B cell (primary cell): ENCODE data around the gene CAMKK2. TPM values are rescaled to one million over a fixed set of nuclear protein-coding genes. Genes with fewer than 3 reads are reported as not detected.

Experiments used
- ATAC-seq: fragments of 200-7000 bp; cut with Tn5 transposase; one replicate; pipeline ENCODE4 v1.10.0; 2021; ENCODE audit warnings: low read depth, mild to moderate bottlenecking, moderate number of reproducible peaks, moderate library complexity
- CTCF ChIA-PET: fragments of 350-600 bp; sonication (Branson Sonifier 250); formaldehyde crosslinking; loops from one replicate; lab custom pipeline; 2021; ENCODE audit warnings: antibody characterized with exemption, inconsistent platforms; lab: Charles Lee
- POLR2A ChIA-PET: fragments of 350-600 bp; sonication (Branson Sonifier 250); formaldehyde crosslinking; loops from one replicate; lab custom pipeline; 2021; ENCODE audit warnings: antibody characterized with exemption; lab: Charles Lee
- DNase-seq: peaks from one replicate; pipeline ENCODE4 v3.0.0; 2013
- H2AFZ ChIP-seq: 2 replicates; pipeline ENCODE4 v1.6.1; 2012; ENCODE audit warnings: mild to moderate bottlenecking, low read depth, low read length; ENCODE audit not compliant: insufficient read depth, poor library complexity, severe bottlenecking
- H3K27ac ChIP-seq, 2 donors: 1 replicate in 1 of 2; 2 replicates in 1 of 2; pipeline ENCODE4 v1.5.1; 2012 to 2013; ENCODE audit warnings: low read length in 2 of 2, mild to moderate bottlenecking in 2 of 2, moderate library complexity in 1 of 2
- H3K27me3 ChIP-seq, 4 experiments: fragments of 200-600 bp in 1 of 4; sonication (generic) in 1 of 4; replicated peaks in 1 of 4; 1 replicate in 2 of 4; 2 replicates in 2 of 4; pipeline versions ENCODE4 v1.6.1 to v1.7.0; 2013 to 2016; ENCODE audit warnings: low read length in 3 of 4, mild to moderate bottlenecking in 2 of 4, mixed read lengths in 1 of 4, moderate library complexity in 1 of 4; ENCODE audit not compliant: insufficient read depth in 4 of 4, control insufficient read depth in 3 of 4; ENCODE audit errors: control extremely low read depth in 1 of 4
- H3K36me3 ChIP-seq, 2 experiments: replicated peaks in 1 of 2; 1 replicate in 1 of 2; 2 replicates in 1 of 2; pipeline versions ENCODE4 v1.6.1 to v1.7.1; 2013; ENCODE audit warnings: low read length in 1 of 2; ENCODE audit not compliant: insufficient read depth in 2 of 2, control insufficient read depth in 1 of 2; ENCODE audit errors: control extremely low read depth in 1 of 2, extremely low read depth in 1 of 2
- H3K4me1 ChIP-seq, 2 donors: fragments of 200-600 bp in 1 of 2; sonication (generic) in 1 of 2; 1 replicate in 1 of 2; 2 replicates in 1 of 2; pipeline versions ENCODE4 v1.5.1 to v1.6.1; 2013 to 2017; ENCODE audit warnings: low read length in 2 of 2; ENCODE audit not compliant: control insufficient read depth in 2 of 2, insufficient read depth in 2 of 2
- H3K4me2 ChIP-seq: replicated peaks from 2 replicates; pipeline ENCODE3; 2012; ENCODE audit warnings: mild to moderate bottlenecking, low read depth, low read length; ENCODE audit not compliant: poor library complexity, severe bottlenecking
- H3K4me3 ChIP-seq, 5 experiments: fragments of 200-600 bp in 1 of 5; sonication (generic) in 1 of 5; 1 replicate in 3 of 5; 2 replicates in 2 of 5; pipeline versions ENCODE4 v1.5.1 to v1.7.0; 2011 to 2016; ENCODE audit warnings: low read length in 4 of 5, mild to moderate bottlenecking in 4 of 5, low read depth in 2 of 5, control low read depth in 1 of 5, moderate library complexity in 1 of 5; ENCODE audit not compliant: insufficient read depth in 1 of 5; ENCODE audit errors: control extremely low read depth in 1 of 5, extremely low read depth in 1 of 5
- H3K79me2 ChIP-seq: fragments of 200-600 bp; sonication (generic); one replicate; pipeline ENCODE4 v1.6.0; 2016; ENCODE audit warnings: low read length; ENCODE audit not compliant: control insufficient read depth, insufficient read depth
- H3K9ac ChIP-seq: fragments of 200-600 bp; sonication (generic); 2 replicates; pipeline ENCODE4 v1.6.1; 2017; ENCODE audit warnings: mild to moderate bottlenecking, low read length, moderate library complexity
- H3K9me3 ChIP-seq, 3 donors: one replicate each; pipeline versions ENCODE4 v1.6.1 to v1.7.1; 2013; ENCODE audit warnings: low read length in 2 of 3; ENCODE audit not compliant: control insufficient read depth in 2 of 3, insufficient read depth in 1 of 3; ENCODE audit errors: control extremely low read depth in 1 of 3
- H4K20me1 ChIP-seq: 2 replicates; pipeline ENCODE4 v1.6.0; 2012; ENCODE audit warnings: mild to moderate bottlenecking, low read length; ENCODE audit not compliant: insufficient read depth, control insufficient read depth, poor library complexity, severe bottlenecking
- H3K27ac Mint-ChIP-seq: one replicate; pipeline ENCODE4 v1.8.0; 2021; ENCODE audit warnings: mixed read lengths
- H3K27me3 Mint-ChIP-seq: one replicate; pipeline ENCODE4 v1.8.0; 2021; ENCODE audit warnings: mixed read lengths
- H3K4me1 Mint-ChIP-seq: one replicate; pipeline ENCODE4 v1.8.0; 2021; ENCODE audit warnings: mixed read lengths
- H3K4me3 Mint-ChIP-seq: one replicate; pipeline ENCODE4 v1.8.0; 2021; ENCODE audit warnings: mixed read lengths
- H3K9me3 Mint-ChIP-seq: one replicate; pipeline ENCODE4 v1.8.0; 2022; ENCODE audit warnings: mixed read lengths; ENCODE audit not compliant: insufficient read depth
- CTCF ChIP-seq: fragments of 200-600 bp; IDR thresholded peaks from one replicate; pipeline ENCODE4 v1.8.0; 2022; ENCODE audit warnings: antibody characterized with exemption, mild to moderate bottlenecking
- EZH2 ChIP-seq: IDR thresholded peaks from 2 replicates; pipeline ENCODE4 v1.6.1; 2012; ENCODE audit warnings: borderline replicate concordance, low read depth, mild to moderate bottlenecking, moderate library complexity, low read length; ENCODE audit not compliant: insufficient read depth, poor library complexity, severe bottlenecking
- WGBS: methylation state at CpG from one replicate; pipeline ENCODE4 v1.1.5; 2013; ENCODE audit warnings: missing lambda C conversion rate; ENCODE audit not compliant: insufficient coverage; 5-methylcytosine and 5-hydroxymethylcytosine counted together
- intact Hi-C: fragments of 100-400 bp; cut with micrococcal nuclease; formaldehyde crosslinking; loops from one replicate; pipeline ENCODE4 v1.10.0; 2022
- polyA plus RNA-seq: library from polyadenylated mRNA; depleted of rRNA; stranded (reverse); fragments of >200 nt; gene quantifications from 2 replicates; pipeline ENCODE4 v1.2.3, GENCODE V29; 2012
- total RNA-seq, 2 donors: library from RNA; stranded (reverse); fragments of 120-200 nt in 1 of 2; gene quantifications; 1 replicate in 1 of 2; 2 replicates in 1 of 2; pipeline versions ENCODE4 v1.2.3 to v1.2.4, GENCODE V29; 2013 to 2022

Gene CAMKK2
- total and polyA plus RNA-seq, 2 donors (not counting 1 experiment from before 2014, with no cell fraction given), result 9.7 to 17.1 TPM

GRCh38 chr12:121285856-121286255 is 10.7 kb downstream of the CAMKK2 start:
- Histone ChIP-seq H3K4me1 (peaks cover 7 to 9% of the 10 kb centered on the region in 2 donors), H3K9me3 (no peaks in the 10 kb centered on the region), H2AFZ (no peak overlapping the region), H3K27ac (no peak overlapping the region), H4K20me1 (no peaks in the 10 kb centered on the region), H3K4me2 (no peak overlapping the region), H3K79me2 (peaks cover 43% of the 10 kb centered on the region), H3K27me3 (no peaks in the 10 kb centered on the region), H3K9ac (no peak overlapping the region), H3K36me3 (no peaks in the 10 kb centered on the region), H3K4me3 (no peak overlapping the region)
- no peak for ATAC-seq
- WGBS, result 91% methylated on average over 1 of the region's 1 CpG
- TF ChIP-seq EZH2 (no peak), CTCF (no peak)
- POLR2A ChIA-PET, result no interaction called here
- DNase-seq, result no peak
- no peaks in the 10 kb centered on the region for H3K27me3 Mint-ChIP-seq
- H3K4me1 Mint-ChIP-seq, result peaks cover 13% of the 10 kb centered on the region
- H3K9me3 Mint-ChIP-seq, result no peaks in the 10 kb centered on the region
- H3K27ac Mint-ChIP-seq, result no peak overlapping the region
- intact Hi-C loops, result no loop called here
- H3K4me3 Mint-ChIP-seq, result no peak overlapping the region
- CTCF ChIA-PET, result interaction anchor here (1.2 to 1.5 kb wide), 2 partner anchors 32 to 55 kb away, joined by 4 to 5 read pairs; no protein-coding TSS in a partner anchor

- Mint-ChIP-seq H3K4me1 (peaks cover 13% of the 10 kb centered on the region), H3K27ac (no peak overlapping the region), H3K27me3 (no peaks in the 10 kb centered on the region), H3K9me3 (no peaks in the 10 kb centered on the region), H3K4me3 (no peak overlapping the region)
- Histone ChIP-seq H3K27me3 (no peaks in the 10 kb centered on the region), H3K4me3 (no peak overlapping the region), H3K9me3 (no peaks in the 10 kb centered on the region), H3K79me2 (peaks cover 43% of the 10 kb centered on the region), H3K36me3 (no peaks in the 10 kb centered on the region), H2AFZ (no peak overlapping the region), H3K27ac (no peak overlapping the region), H3K9ac (no peak overlapping the region), H4K20me1 (no peaks in the 10 kb centered on the region), H3K4me1 (peaks cover 7 to 9% of the 10 kb centered on the region in 2 donors), H3K4me2 (no peak overlapping the region)
- CTCF ChIA-PET, result interaction anchor here (1.2 kb wide), 1 partner anchor 33 kb away, joined by 4 read pairs; no protein-coding TSS in a partner anchor
- POLR2A ChIA-PET, result no interaction called here
- ATAC-seq, result no peak
- intact Hi-C loops, result no loop called here
- TF ChIP-seq CTCF, result no peak
- TF ChIP-seq EZH2, result no peak
- no peak for DNase-seq
- WGBS, result 98% methylated on average over 13 of the region's 14 CpGs
Observed at GRCh38 chr12:121284551-121285390, 11.7 kb downstream of the CAMKK2 start.
